HepG2 (cell line): Measurements from ENCODE around the gene CRKL. TPM values are rescaled to one million over a fixed set of nuclear protein-coding genes. Genes with fewer than 3 reads are reported as not detected.

ENCODE experiments used
- BCLAF1 ChIP-seq: fragments of 450-650 bp; IDR thresholded peaks from 2 replicates; pipeline ENCODE4 v1.6.1; 2017; ENCODE audit warnings: mild to moderate bottlenecking
- FOXP4 ChIP-seq: sonication (generic); formaldehyde crosslinking; IDR thresholded peaks from 2 replicates; pipeline ENCODE4 v1.4.0; 2020; ENCODE audit warnings: missing genetic modification reagents
- GZF1 ChIP-seq: sonication (generic); formaldehyde crosslinking; IDR thresholded peaks from 2 replicates; pipeline ENCODE4 v1.5.1; 2020; ENCODE audit warnings: mild to moderate bottlenecking, missing genetic modification reagents
- NR0B2 ChIP-seq: sonication (generic); formaldehyde crosslinking; IDR thresholded peaks from 2 replicates; pipeline ENCODE4 v1.4.0; 2020; ENCODE audit warnings: mild to moderate bottlenecking, missing genetic modification reagents
- PHF5A ChIP-seq: IDR thresholded peaks from one replicate; pipeline ENCODE4 v1.6.1; 2018; ENCODE audit warnings: low read depth, missing genetic modification reagents; ENCODE audit not compliant: unreplicated experiment
- RFXAP ChIP-seq: sonication (generic); formaldehyde crosslinking; IDR thresholded peaks from 2 replicates; pipeline ENCODE4 v1.4.0; 2020; ENCODE audit warnings: missing genetic modification reagents, borderline replicate concordance
- SMAD9 ChIP-seq: sonication (generic); formaldehyde crosslinking; IDR thresholded peaks from 2 replicates; pipeline ENCODE4 v1.5.1; 2020; ENCODE audit warnings: mild to moderate bottlenecking, missing genetic modification reagents
- SNAPC4 ChIP-seq: sonication (generic); formaldehyde crosslinking; IDR thresholded peaks from 2 replicates; pipeline ENCODE4 v1.4.0; 2020; ENCODE audit warnings: mild to moderate bottlenecking, missing genetic modification reagents
- SNAPC5 ChIP-seq: sonication (generic); formaldehyde crosslinking; IDR thresholded peaks from 2 replicates; pipeline ENCODE4 v1.8.1; 2023; ENCODE audit warnings: mild to moderate bottlenecking, missing genetic modification reagents, borderline replicate concordance
- ZFP82 ChIP-seq: sonication (generic); formaldehyde crosslinking; IDR thresholded peaks from 2 replicates; pipeline ENCODE4 v1.5.1; 2020; ENCODE audit warnings: mild to moderate bottlenecking, missing genetic modification reagents, borderline replicate concordance
- ZFP91 ChIP-seq: sonication (generic); formaldehyde crosslinking; IDR thresholded peaks from 2 replicates; pipeline ENCODE4 v1.9.0; 2022; ENCODE audit warnings: missing genetic modification reagents, mild to moderate bottlenecking, borderline replicate concordance
- ZNF430 ChIP-seq: sonication (generic); formaldehyde crosslinking; IDR thresholded peaks from 2 replicates; pipeline ENCODE4 v1.9.0; 2021; ENCODE audit warnings: mild to moderate bottlenecking, missing genetic modification reagents
- ZSCAN29 ChIP-seq: sonication (generic); formaldehyde crosslinking; conservative IDR thresholded peaks from 2 replicates; pipeline ENCODE4 v1.4.0; 2020; ENCODE audit warnings: mild to moderate bottlenecking, missing genetic modification reagents
- polyA plus RNA-seq, 8 experiments: library from polyadenylated mRNA; depleted of rRNA in 3 of 8; stranded (reverse) in 7 of 8; unstranded in 1 of 8; fragments of >200 nt; fragmentation: Illumina TruSeq in 4 of 8; extraction: Trizol in 4 of 8; gene quantifications; 2 replicates each; pipeline versions ENCODE4 v1.2.1 to v1.2.3, GENCODE V29; 2011 to 2016; ENCODE audit warnings: low read depth in 4 of 8, missing spikeins in 1 of 8, mixed read lengths in 1 of 8; ENCODE audit not compliant: insufficient read depth in 1 of 8
- total RNA-seq, 5 experiments: library from RNA; depleted of rRNA; stranded (reverse); fragments of >200 nt; fragmentation: Illumina TruSeq; extraction: Trizol; gene quantifications; 2 replicates each; pipeline ENCODE4 v1.2.3, GENCODE V29; 2016; ENCODE audit warnings: low read depth in 1 of 5

Gene CRKL
- total and polyA plus RNA-seq, 2 of the 13 experiments (the other 11 are each of a cell fraction or from before 2014, with no cell fraction given), result 37.4 to 60.6 TPM

GRCh38 chr22:20916916-20917810 is at the start of gene CRKL (continued):
- TF ChIP-seq SNAPC4 (CRISPR knock-in tag) (peak; percentile 79; the same call in 1 of the 2 replicates), SMAD9 (no peak), SNAPC5 (CRISPR knock-in tag) (no peak), NR0B2 (CRISPR knock-in tag) (peak; percentile 76; the same call in 1 of the 2 replicates), BCLAF1 (no peak), PHF5A (CRISPR knock-in tag) (peak; percentile 90), ZFP91 (CRISPR knock-in tag) (peak; percentile 88), GZF1 (CRISPR knock-in tag) (no peak), ZFP82 (peak; percentile 79; the same call in 1 of the 2 replicates), ZSCAN29 (CRISPR knock-in tag) (peak; percentile 76), FOXP4 (CRISPR knock-in tag) (peak; percentile 80), ZNF430 (CRISPR knock-in tag) (peak; percentile 58; the same call in 1 of the 2 replicates), RFXAP (CRISPR knock-in tag) (no peak; the same call in 1 of the 2 replicates)
